Suprapubic skin (tissue), 4 donors: ENCODE data around the gene GPC5. TPM values are rescaled to one million over a fixed set of nuclear protein-coding genes. Genes with fewer than 3 reads are reported as not detected.
"Not testable (repeated sequence)": the region's sequence is repeated elsewhere in the genome, so short reads cannot be mapped to it uniquely, and the experiment has no call there.

Source experiments
- DNase-seq, 2 donors: peaks; one replicate each; pipeline ENCODE4 v3.0.0-alpha.2; 2019; ENCODE audit warnings: low spot score in 2 of 2
- H3K27ac ChIP-seq: fragments of 200-600 bp; sonication (generic); one replicate; pipeline ENCODE4 v1.5.1; 2019
- H3K27me3 ChIP-seq: fragments of 200-600 bp; sonication (generic); one replicate; pipeline ENCODE4 v1.5.1; 2019
- H3K36me3 ChIP-seq: fragments of 200-600 bp; sonication (generic); one replicate; pipeline ENCODE4 v1.5.1; 2019
- H3K4me1 ChIP-seq: fragments of 200-600 bp; sonication (generic); one replicate; pipeline ENCODE4 v1.5.1; 2019
- H3K4me3 ChIP-seq: fragments of 200-600 bp; sonication (generic); one replicate; pipeline ENCODE4 v1.5.1; 2019; ENCODE audit warnings: mild to moderate bottlenecking
- H3K9me3 ChIP-seq: fragments of 200-600 bp; sonication (generic); one replicate; pipeline ENCODE4 v1.5.1; 2019
- EP300 ChIP-seq: sonication (generic); formaldehyde crosslinking; IDR thresholded peaks from one replicate; pipeline ENCODE4 v1.6.1; 2017; ENCODE audit warnings: antibody characterized with exemption
- POLR2A ChIP-seq, 2 donors: fragments of 450-650 bp; IDR thresholded peaks; one replicate each; pipeline ENCODE4 v1.6.1; 2017; ENCODE audit warnings: antibody characterized with exemption in 2 of 2, mild to moderate bottlenecking in 2 of 2, moderate library complexity in 2 of 2
- POLR2AphosphoS5 ChIP-seq, 3 donors: sonication (generic); formaldehyde crosslinking; IDR thresholded peaks; one replicate each; pipeline ENCODE4 v1.6.1; 2017; ENCODE audit warnings: antibody characterized with exemption in 3 of 3
- WGBS: methylation state at CpG from one replicate; pipeline ENCODE4 v1.1.5; 2018; 5-methylcytosine and 5-hydroxymethylcytosine counted together
- total RNA-seq, 4 donors: library from RNA; depleted of rRNA; stranded (reverse); fragments of >200 nt; gene quantifications; one replicate each; pipeline ENCODE4 v1.1.0, GENCODE V29; 2016
- TF ChIP-seq, protein P1 (sequence below), 2 donors: fragments of 200-600 bp in 1 of 2; fragments of 450-650 bp in 1 of 2; sonication (generic) in 1 of 2; IDR thresholded peaks; one replicate each; pipeline ENCODE4 v1.5.1; 2016 to 2019; ENCODE audit warnings: antibody characterized with exemption in 2 of 2, mild to moderate bottlenecking in 1 of 2, moderate library complexity in 1 of 2

The GPC5 gene
- total RNA-seq, 4 donors from 2014 or later = 0.55 TPM; not detected in 3

DNA sequence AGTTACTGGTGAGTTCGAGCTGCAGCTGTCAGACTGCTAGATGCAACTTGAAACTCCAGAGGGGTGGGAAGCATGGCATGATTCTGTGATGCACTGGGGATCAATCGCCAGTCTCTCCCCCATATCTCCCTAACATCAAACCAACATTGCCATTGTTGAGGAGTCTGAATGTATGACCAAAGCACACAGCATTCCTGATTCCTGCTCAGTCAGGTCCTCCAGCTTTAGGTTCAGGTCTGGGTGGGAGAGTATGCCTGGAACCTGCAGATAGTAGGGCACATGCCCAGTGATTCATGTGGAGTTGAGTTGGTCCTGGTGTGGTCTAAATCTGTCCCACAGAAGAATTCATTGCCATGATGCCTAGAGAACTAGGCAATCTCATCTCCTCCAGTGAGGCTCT, 269.1 kb downstream of the GPC5 start:
- H3K9me3 ChIP-seq = no peaks in the 10 kb centered on the region
- TF ChIP-seq, protein P1, sequence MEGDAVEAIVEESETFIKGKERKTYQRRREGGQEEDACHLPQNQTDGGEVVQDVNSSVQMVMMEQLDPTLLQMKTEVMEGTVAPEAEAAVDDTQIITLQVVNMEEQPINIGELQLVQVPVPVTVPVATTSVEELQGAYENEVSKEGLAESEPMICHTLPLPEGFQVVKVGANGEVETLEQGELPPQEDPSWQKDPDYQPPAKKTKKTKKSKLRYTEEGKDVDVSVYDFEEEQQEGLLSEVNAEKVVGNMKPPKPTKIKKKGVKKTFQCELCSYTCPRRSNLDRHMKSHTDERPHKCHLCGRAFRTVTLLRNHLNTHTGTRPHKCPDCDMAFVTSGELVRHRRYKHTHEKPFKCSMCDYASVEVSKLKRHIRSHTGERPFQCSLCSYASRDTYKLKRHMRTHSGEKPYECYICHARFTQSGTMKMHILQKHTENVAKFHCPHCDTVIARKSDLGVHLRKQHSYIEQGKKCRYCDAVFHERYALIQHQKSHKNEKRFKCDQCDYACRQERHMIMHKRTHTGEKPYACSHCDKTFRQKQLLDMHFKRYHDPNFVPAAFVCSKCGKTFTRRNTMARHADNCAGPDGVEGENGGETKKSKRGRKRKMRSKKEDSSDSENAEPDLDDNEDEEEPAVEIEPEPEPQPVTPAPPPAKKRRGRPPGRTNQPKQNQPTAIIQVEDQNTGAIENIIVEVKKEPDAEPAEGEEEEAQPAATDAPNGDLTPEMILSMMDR (IDR thresholded peaks at IDR 0.05) = no peak
- TF ChIP-seq POLR2A (IDR thresholded peaks at IDR 0.05) = no peak
- no peak for TF ChIP-seq POLR2AphosphoS5 (IDR thresholded peaks at IDR 0.05)
- TF ChIP-seq EP300 = no peak
- DNase-seq = no peak
- H3K27me3 ChIP-seq = no peaks in the 10 kb centered on the region
- WGBS = 90% methylated on average over 2 of the region's 2 CpGs
- H3K27ac ChIP-seq = no peak overlapping the region
- H3K36me3 ChIP-seq = no peaks in the 10 kb centered on the region
- no peak overlapping the region for H3K4me3 ChIP-seq
- no peaks in the 10 kb centered on the region for H3K4me1 ChIP-seq

DNA sequence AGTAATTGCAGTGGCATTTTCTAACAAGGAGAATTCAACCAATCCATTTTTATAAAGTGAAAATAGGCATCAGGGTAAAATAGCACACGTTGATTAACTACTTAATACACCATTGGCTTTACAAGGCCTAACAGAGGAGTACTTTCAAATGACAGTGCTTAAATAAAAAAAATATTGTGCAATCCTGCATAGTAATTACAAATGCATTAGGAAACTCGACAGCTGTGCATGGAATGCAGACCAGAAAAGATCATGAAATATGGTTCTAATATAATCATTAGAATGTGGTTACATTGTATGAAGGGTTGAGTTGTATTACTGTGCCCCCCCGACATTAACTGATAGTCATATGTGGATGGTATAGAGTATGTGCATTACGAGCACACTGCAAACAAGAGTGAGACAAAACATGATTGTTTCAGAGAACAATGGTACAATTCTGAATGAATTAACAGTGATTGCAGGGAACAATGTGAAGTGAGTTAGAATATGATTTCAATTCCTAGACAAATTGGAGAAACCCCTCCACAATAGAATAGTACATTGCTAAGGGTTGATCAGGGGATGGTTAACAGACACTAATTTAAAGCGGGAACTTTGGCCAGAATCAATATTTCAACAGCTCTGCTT, 270.6 kb downstream of the GPC5 start:
- no peaks in the 10 kb centered on the region for H3K9me3 ChIP-seq
- TF ChIP-seq, protein P1 (IDR thresholded peaks at IDR 0.05) = no peak
- TF ChIP-seq POLR2A (IDR thresholded peaks at IDR 0.05) = no peak
- TF ChIP-seq EP300 = no peak
- TF ChIP-seq POLR2AphosphoS5 (IDR thresholded peaks at IDR 0.05) = no peak
- H3K36me3 ChIP-seq = no peaks in the 10 kb centered on the region
- WGBS = 48% methylated on average over 5 of the region's 5 CpGs
- no peak overlapping the region for H3K27ac ChIP-seq
- H3K27me3 ChIP-seq = no peaks in the 10 kb centered on the region
- H3K4me3 ChIP-seq = no peak overlapping the region
- no peak for DNase-seq
- no peaks in the 10 kb centered on the region for H3K4me1 ChIP-seq

DNA sequence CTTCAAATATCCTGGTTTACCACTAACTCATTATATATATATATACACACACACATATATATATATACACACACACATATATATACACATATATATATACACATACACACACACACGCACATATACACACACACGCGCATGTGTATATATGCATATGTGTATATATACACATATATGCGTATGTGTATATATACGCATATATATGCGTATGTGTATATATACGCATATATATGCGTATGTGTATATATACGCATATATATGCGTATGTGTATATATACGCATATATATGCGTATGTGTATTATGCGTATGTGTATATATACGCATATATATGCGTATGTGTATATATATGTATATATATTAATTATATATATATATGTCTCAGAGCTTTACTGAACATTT, 275.9 kb downstream of the GPC5 start:
- not testable (repeated sequence) for H3K27me3 ChIP-seq, H3K27ac ChIP-seq, DNase-seq, H3K4me3 ChIP-seq, H3K4me1 ChIP-seq, H3K36me3 ChIP-seq, H3K9me3 ChIP-seq
- 94% methylated on average over 15 of the region's 15 CpGs for WGBS

DNA sequence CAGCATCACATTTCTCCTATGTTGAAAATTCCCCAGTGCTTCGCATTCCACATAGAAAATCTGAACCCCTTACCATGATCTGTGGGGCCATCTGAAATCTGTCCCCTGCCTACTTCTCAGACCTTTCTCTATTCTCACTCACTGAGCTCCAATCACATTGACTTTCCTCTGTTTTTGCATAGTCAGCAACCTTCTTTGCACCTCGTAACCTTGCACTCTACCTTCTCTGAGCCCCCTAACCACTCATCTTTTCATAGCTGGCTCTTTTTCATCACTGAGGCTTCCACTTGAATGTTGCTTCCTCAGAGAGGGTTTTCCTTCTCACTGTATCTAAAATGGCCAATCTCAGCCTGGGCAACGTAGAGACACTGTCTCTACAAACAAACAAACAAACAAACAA, 286.3 kb downstream of the GPC5 start:
- H3K4me3 ChIP-seq = no peak overlapping the region
- H3K27ac ChIP-seq = no peak overlapping the region
- TF ChIP-seq POLR2A (IDR thresholded peaks at IDR 0.05) (no peak), POLR2AphosphoS5 (IDR thresholded peaks at IDR 0.05) (no peak), EP300 (no peak)
- TF ChIP-seq, protein P1 (IDR thresholded peaks at IDR 0.05) = no peak
- 80% methylated on average over 3 of the region's 3 CpGs for WGBS
- H3K9me3 ChIP-seq = no peaks in the 10 kb centered on the region
- DNase-seq = no peak
- H3K4me1 ChIP-seq = no peaks in the 10 kb centered on the region
- H3K36me3 ChIP-seq = no peaks in the 10 kb centered on the region
- no peaks in the 10 kb centered on the region for H3K27me3 ChIP-seq

DNA sequence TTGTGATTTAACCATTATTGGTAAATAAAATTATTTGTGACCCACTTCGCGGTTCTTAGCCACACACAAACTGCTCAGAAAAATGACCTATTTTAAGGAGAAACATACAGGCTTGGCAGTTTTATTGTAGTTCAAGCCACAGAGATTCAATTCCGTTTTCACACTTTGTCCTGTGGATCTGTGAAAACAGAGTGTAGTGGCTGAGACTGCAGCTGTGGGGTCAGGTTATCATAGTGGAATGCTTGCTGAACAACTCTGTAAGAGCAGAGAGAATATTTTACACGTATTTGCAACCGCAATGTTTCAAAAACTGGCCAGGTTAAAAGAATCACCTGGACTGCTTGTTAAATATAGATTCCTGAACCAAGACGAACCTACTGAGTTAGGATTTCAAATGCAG, 292.5 kb downstream of the GPC5 start:
- no peak for TF ChIP-seq EP300
- no peak for TF ChIP-seq POLR2AphosphoS5 (IDR thresholded peaks at IDR 0.05)
- TF ChIP-seq, protein P1 (IDR thresholded peaks at IDR 0.05) = no peak
- no peak for TF ChIP-seq POLR2A (IDR thresholded peaks at IDR 0.05)
- 77% methylated on average over 6 of the region's 6 CpGs for WGBS

DNA sequence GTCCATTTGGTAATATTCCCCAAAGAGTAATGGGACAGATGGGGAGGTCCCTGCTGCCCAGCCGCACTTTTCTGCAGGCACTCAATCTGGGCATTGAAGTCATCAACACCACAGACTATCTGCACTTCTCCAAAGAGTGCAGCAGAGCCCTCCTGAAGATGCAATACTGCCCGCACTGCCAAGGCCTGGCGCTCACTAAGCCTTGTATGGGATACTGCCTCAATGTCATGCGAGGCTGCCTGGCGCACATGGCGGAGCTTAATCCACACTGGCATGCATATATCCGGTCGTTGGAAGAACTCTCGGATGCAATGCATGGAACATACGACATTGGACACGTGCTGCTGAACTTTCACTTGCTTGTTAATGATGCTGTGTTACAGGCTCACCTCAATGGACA, 295.0 kb downstream of the GPC5 start:
- no peaks in the 10 kb centered on the region for H3K9me3 ChIP-seq
- no peak for TF ChIP-seq POLR2A (IDR thresholded peaks at IDR 0.05)
- TF ChIP-seq, protein P1 (IDR thresholded peaks at IDR 0.05) = no peak
- no peak for TF ChIP-seq POLR2AphosphoS5 (IDR thresholded peaks at IDR 0.05)
- no peak for TF ChIP-seq EP300
- 93% methylated on average over 11 of the region's 11 CpGs for WGBS
- H3K4me1 ChIP-seq = no peaks in the 10 kb centered on the region
- H3K27me3 ChIP-seq = no peaks in the 10 kb centered on the region
- DNase-seq = no peak
- no peak overlapping the region for H3K4me3 ChIP-seq
- H3K27ac ChIP-seq = no peak overlapping the region
- H3K36me3 ChIP-seq = no peaks in the 10 kb centered on the region

More for the DNA sequence above, 292.5 kb downstream of the GPC5 start:
- no peak overlapping the region for H3K27ac ChIP-seq
- no peaks in the 10 kb centered on the region for H3K27me3 ChIP-seq
- DNase-seq = no peak
- no peak overlapping the region for H3K4me3 ChIP-seq
- no peaks in the 10 kb centered on the region for H3K36me3 ChIP-seq
- no peaks in the 10 kb centered on the region for H3K4me1 ChIP-seq
- H3K9me3 ChIP-seq = no peaks in the 10 kb centered on the region
